ENCODE measurements around the gene NTM.

GRCh38 chr11:132049205-132049604, 678.8 kb downstream of the NTM start:
- TF ChIP-seq CTCF (IDR thresholded peaks at IDR 0.05 in 2 of 3, conservative IDR thresholded peaks at IDR 0.05 in 1 of 3; ENCODE audit: borderline replicate concordance in 1 of 3, insufficient read depth in 1 of 3, low read depth in 2 of 3, low read length in 2 of 3), result no peak
- TF ChIP-seq POLR2A (IDR thresholded peaks at IDR 0.05; ENCODE audit: borderline replicate concordance, extremely low read depth, insufficient read depth, insufficient read length), result no peak
- TF ChIP-seq POLR2AphosphoS5 (IDR thresholded peaks at IDR 0.05; ENCODE audit: low read depth, low read length), result no peak

Measured in HCT116 (cell line).